GM23338 (cell line): Measurements from ENCODE around the gene SAMD13.

Experiments used
- CREB1 ChIP-seq: fragments of 250-450 bp; sonication (Bioruptor Pico); IDR thresholded peaks from 2 replicates; pipeline ENCODE4 v1.5.0; 2020; ENCODE audit warnings: low read depth, mild to moderate bottlenecking, moderate library complexity
- EZH2 ChIP-seq: fragments of 200-600 bp; sonication (generic); IDR thresholded peaks from one replicate; pipeline ENCODE4 v1.8.0; 2017; ENCODE audit warnings: antibody characterized with exemption, mild to moderate bottlenecking, low read depth; ENCODE audit not compliant: unreplicated experiment

- TF ChIP-seq EZH2 (no peak), CREB1 (CRISPR knock-in tag) (no peak)
Observed at GRCh38 chr1:84255582-84255981, 45.9 kb upstream of the SAMD13 start.
